Measurements from ENCODE around the gene MYH7. TPM values are rescaled to one million over a fixed set of nuclear protein-coding genes. Genes with fewer than 3 reads are reported as not detected.
A peak's percentile ranks its signal among the peaks of the same experiment; 100 is the strongest.

MYH7 gene
- polyA plus RNA-seq, 4 donors: 0.37 to 8.6 (median 2.6) TPM

- DNase-seq: no peak
- WGBS, 3 donors: 34 to 84% (median 56%) methylated on average over 1 of the region's 1 CpG
These were observed 19.0 kb upstream of the MYH7 start for GRCh38 chr14:23454445-23454856.

GRCh38 chr14:23452237-23452636 is 16.8 kb upstream of the MYH7 start:
- no peak overlapping the region for H3K27ac ChIP-seq (ENCODE audit: low read depth in 1 of 3, low read length in 2 of 3)
- H3K4me3 ChIP-seq (ENCODE audit: low read depth in 1 of 3, low read length in 3 of 3): no peak overlapping the region
- DNase-seq: no peak
- H3K4me1 ChIP-seq (ENCODE audit: control insufficient read depth in 3 of 3, insufficient read depth in 2 of 3, low read depth in 1 of 3, low read length in 2 of 3): peaks cover 2 to 14% (median 5%) of the 10 kb centered on the region in 3 donors
- no peak for FAIRE-seq
- 86 to 94% (median 91%) methylated on average over 2 of the region's 2 CpGs for WGBS, 3 donors
- no peaks in the 10 kb centered on the region for H3K36me3 ChIP-seq (ENCODE audit: control insufficient read depth in 3 of 3, insufficient read depth in 2 of 3, low read depth in 1 of 3, low read length in 3 of 3)
- H3K27me3 ChIP-seq (ENCODE audit: control insufficient read depth in 3 of 3, insufficient read depth in 3 of 3, low read length in 3 of 3): peaks cover 0 to 1% (median 0%) of the 10 kb centered on the region in 3 donors
- peaks cover 0 to 5% of the 10 kb centered on the region in 2 donors for H3K9me3 ChIP-seq (ENCODE audit: control insufficient read depth in 2 of 2, insufficient read depth in 1 of 2, low read depth in 1 of 2, low read length in 1 of 2)

More at GRCh38 chr14:23454445-23454856, 19.0 kb upstream of the MYH7 start:
- Histone ChIP-seq H3K27ac (ENCODE audit: low read depth in 1 of 3, low read length in 2 of 3) (no peak overlapping the region), H3K36me3 (ENCODE audit: control insufficient read depth in 3 of 3, insufficient read depth in 2 of 3, low read depth in 1 of 3, low read length in 3 of 3) (no peaks in the 10 kb centered on the region), H3K9me3 (ENCODE audit: control insufficient read depth in 2 of 2, insufficient read depth in 1 of 2, low read depth in 1 of 2, low read length in 1 of 2) (no peaks in the 10 kb centered on the region), H3K4me3 (ENCODE audit: low read depth in 1 of 3, low read length in 3 of 3) (no peak overlapping the region), H3K4me1 (ENCODE audit: control insufficient read depth in 3 of 3, insufficient read depth in 2 of 3, low read depth in 1 of 3, low read length in 2 of 3) (peaks cover 0 to 9% (median 0%) of the 10 kb centered on the region in 3 donors), H3K27me3 (ENCODE audit: control insufficient read depth in 3 of 3, insufficient read depth in 3 of 3, low read length in 3 of 3) (peaks cover 0 to 1% (median 0%) of the 10 kb centered on the region in 3 donors)
- FAIRE-seq: no peak

- Histone ChIP-seq H3K27me3 (ENCODE audit: control insufficient read depth in 3 of 3, insufficient read depth in 3 of 3, low read length in 3 of 3) (peaks cover 0 to 1% (median 0%) of the 10 kb centered on the region in 3 donors), H3K4me3 (ENCODE audit: low read depth in 1 of 3, low read length in 3 of 3) (no peak overlapping the region), H3K36me3 (ENCODE audit: control insufficient read depth in 3 of 3, insufficient read depth in 2 of 3, low read depth in 1 of 3, low read length in 3 of 3) (no peaks in the 10 kb centered on the region), H3K4me1 (ENCODE audit: control insufficient read depth in 3 of 3, insufficient read depth in 2 of 3, low read depth in 1 of 3, low read length in 2 of 3) (peaks cover 2 to 25% (median 5%) of the 10 kb centered on the region in 3 donors), H3K9me3 (ENCODE audit: control insufficient read depth in 2 of 2, insufficient read depth in 1 of 2, low read depth in 1 of 2, low read length in 1 of 2) (peaks cover 0 to 5% of the 10 kb centered on the region in 2 donors), H3K27ac (ENCODE audit: low read depth in 1 of 3, low read length in 2 of 3) (no peak overlapping the region)
- FAIRE-seq: no peak
- WGBS, 3 donors: 72 to 77% (median 74%) methylated on average over 2 of the region's 2 CpGs
- DNase-seq: no peak
These were observed 14.9 kb upstream of the MYH7 start for GRCh38 chr14:23450379-23450778.

- DNase-seq (no peak), FAIRE-seq (no peak)
- Histone ChIP-seq H3K4me1 (ENCODE audit: control insufficient read depth in 3 of 3, insufficient read depth in 2 of 3, low read depth in 1 of 3, low read length in 2 of 3) (peaks cover 2 to 25% (median 5%) of the 10 kb centered on the region in 3 donors), H3K36me3 (ENCODE audit: control insufficient read depth in 3 of 3, insufficient read depth in 2 of 3, low read depth in 1 of 3, low read length in 3 of 3) (no peaks in the 10 kb centered on the region), H3K9me3 (ENCODE audit: control insufficient read depth in 2 of 2, insufficient read depth in 1 of 2, low read depth in 1 of 2, low read length in 1 of 2) (peaks cover 0 to 5% of the 10 kb centered on the region in 2 donors), H3K27me3 (ENCODE audit: control insufficient read depth in 3 of 3, insufficient read depth in 3 of 3, low read length in 3 of 3) (no peaks in the 10 kb centered on the region), H3K27ac (ENCODE audit: low read depth in 1 of 3, low read length in 2 of 3) (no peak overlapping the region), H3K4me3 (ENCODE audit: low read depth in 1 of 3, low read length in 3 of 3) (no peak overlapping the region)
- 87 to 100% (median 90%) methylated on average over 1 of the region's 1 CpG for WGBS, 3 donors
These were observed 13.9 kb upstream of the MYH7 start for GRCh38 chr14:23449314-23449713.

GRCh38 chr14:23447361-23448350 is 12.2 kb upstream of the MYH7 start:
- peak overlapping the region; percentile 58 to 74 (median 62) for H3K27ac ChIP-seq (ENCODE audit: low read depth in 1 of 3, low read length in 2 of 3)
- H3K4me3 ChIP-seq (ENCODE audit: low read depth in 1 of 3, low read length in 3 of 3): no peak overlapping the region
- no peaks in the 10 kb centered on the region for H3K36me3 ChIP-seq (ENCODE audit: control insufficient read depth in 3 of 3, insufficient read depth in 2 of 3, low read depth in 1 of 3, low read length in 3 of 3)
- H3K27me3 ChIP-seq (ENCODE audit: control insufficient read depth in 3 of 3, insufficient read depth in 3 of 3, low read length in 3 of 3): no peaks in the 10 kb centered on the region
- DNase-seq (peak; percentile 91 to 95), FAIRE-seq (no peak)
- peaks cover 0 to 5% of the 10 kb centered on the region in 2 donors for H3K9me3 ChIP-seq (ENCODE audit: control insufficient read depth in 2 of 2, insufficient read depth in 1 of 2, low read depth in 1 of 2, low read length in 1 of 2)
- H3K4me1 ChIP-seq (ENCODE audit: control insufficient read depth in 3 of 3, insufficient read depth in 2 of 3, low read depth in 1 of 3, low read length in 2 of 3): peaks cover 2 to 26% (median 5%) of the 10 kb centered on the region in 3 donors
- 25 to 61% (median 37%) methylated on average over 7 of the region's 7 CpGs for WGBS, 3 donors

- Histone ChIP-seq H3K27me3 (ENCODE audit: control insufficient read depth in 3 of 3, insufficient read depth in 3 of 3, low read length in 3 of 3) (no peaks in the 10 kb centered on the region), H3K4me3 (ENCODE audit: low read depth in 1 of 3, low read length in 3 of 3) (no peak overlapping the region), H3K27ac (ENCODE audit: low read depth in 1 of 3, low read length in 2 of 3) (peak overlapping the region in 1 of 3 donors; percentile 74), H3K36me3 (ENCODE audit: control insufficient read depth in 3 of 3, insufficient read depth in 2 of 3, low read depth in 1 of 3, low read length in 3 of 3) (no peaks in the 10 kb centered on the region), H3K4me1 (ENCODE audit: control insufficient read depth in 3 of 3, insufficient read depth in 2 of 3, low read depth in 1 of 3, low read length in 2 of 3) (peaks cover 2 to 28% (median 5%) of the 10 kb centered on the region in 3 donors), H3K9me3 (ENCODE audit: control insufficient read depth in 2 of 2, insufficient read depth in 1 of 2, low read depth in 1 of 2, low read length in 1 of 2) (peaks cover 0 to 5% of the 10 kb centered on the region in 2 donors)
- peak; percentile 22 to 36 for DNase-seq
- WGBS, 3 donors: 23 to 60% (median 43%) methylated on average over 4 of the region's 4 CpGs
- no peak for FAIRE-seq
These were observed 10.9 kb upstream of the MYH7 start for GRCh38 chr14:23446291-23446851.

- Histone ChIP-seq H3K4me3 (ENCODE audit: low read depth in 1 of 3, low read length in 3 of 3) (no peak overlapping the region), H3K27me3 (ENCODE audit: control insufficient read depth in 3 of 3, insufficient read depth in 3 of 3, low read length in 3 of 3) (no peaks in the 10 kb centered on the region), H3K9me3 (ENCODE audit: control insufficient read depth in 2 of 2, insufficient read depth in 1 of 2, low read depth in 1 of 2, low read length in 1 of 2) (peaks cover 0 to 5% of the 10 kb centered on the region in 2 donors), H3K36me3 (ENCODE audit: control insufficient read depth in 3 of 3, insufficient read depth in 2 of 3, low read depth in 1 of 3, low read length in 3 of 3) (no peaks in the 10 kb centered on the region), H3K4me1 (ENCODE audit: control insufficient read depth in 3 of 3, insufficient read depth in 2 of 3, low read depth in 1 of 3, low read length in 2 of 3) (peaks cover 2 to 28% (median 5%) of the 10 kb centered on the region in 3 donors), H3K27ac (ENCODE audit: low read depth in 1 of 3, low read length in 2 of 3) (no peak overlapping the region)
- FAIRE-seq (no peak), DNase-seq (no peak)
- WGBS, 3 donors: 74 to 77% (median 76%) methylated on average over 4 of the region's 4 CpGs
These were observed 10.3 kb upstream of the MYH7 start for GRCh38 chr14:23445773-23446172.

- WGBS, 3 donors: 57 to 91% (median 63%) methylated on average over 1 of the region's 1 CpG
- FAIRE-seq: no peak
- DNase-seq: no peak
- Histone ChIP-seq H3K4me3 (ENCODE audit: low read depth in 1 of 3, low read length in 3 of 3) (no peak overlapping the region), H3K4me1 (ENCODE audit: control insufficient read depth in 3 of 3, insufficient read depth in 2 of 3, low read depth in 1 of 3, low read length in 2 of 3) (peaks cover 2 to 28% (median 5%) of the 10 kb centered on the region in 3 donors), H3K36me3 (ENCODE audit: control insufficient read depth in 3 of 3, insufficient read depth in 2 of 3, low read depth in 1 of 3, low read length in 3 of 3) (no peaks in the 10 kb centered on the region), H3K27ac (ENCODE audit: low read depth in 1 of 3, low read length in 2 of 3) (no peak overlapping the region), H3K27me3 (ENCODE audit: control insufficient read depth in 3 of 3, insufficient read depth in 3 of 3, low read length in 3 of 3) (no peaks in the 10 kb centered on the region), H3K9me3 (ENCODE audit: control insufficient read depth in 2 of 2, insufficient read depth in 1 of 2, low read depth in 1 of 2, low read length in 1 of 2) (peaks cover 0 to 5% of the 10 kb centered on the region in 2 donors)
These were observed 8.9 kb upstream of the MYH7 start for GRCh38 chr14:23444314-23444713.

All from small intestine (tissue), 7 donors.